B cell (primary cell): ENCODE data around the gene ZBTB7A. TPM values are rescaled to one million over a fixed set of nuclear protein-coding genes. Genes with fewer than 3 reads are reported as not detected.

Experiments used
- ATAC-seq: fragments of 200-7000 bp; cut with Tn5 transposase; one replicate; pipeline ENCODE4 v1.10.0; 2021; ENCODE audit warnings: low read depth, mild to moderate bottlenecking, moderate number of reproducible peaks, moderate library complexity
- CTCF ChIA-PET: fragments of 350-600 bp; sonication (Branson Sonifier 250); formaldehyde crosslinking; loops from one replicate; lab custom pipeline; 2021; ENCODE audit warnings: antibody characterized with exemption, inconsistent platforms; lab: Charles Lee
- POLR2A ChIA-PET: fragments of 350-600 bp; sonication (Branson Sonifier 250); formaldehyde crosslinking; loops from one replicate; lab custom pipeline; 2021; ENCODE audit warnings: antibody characterized with exemption; lab: Charles Lee
- DNase-seq: peaks from one replicate; pipeline ENCODE4 v3.0.0; 2013
- H2AFZ ChIP-seq: 2 replicates; pipeline ENCODE4 v1.6.1; 2012; ENCODE audit warnings: mild to moderate bottlenecking, low read depth, low read length; ENCODE audit not compliant: insufficient read depth, poor library complexity, severe bottlenecking
- H3K27ac ChIP-seq, 2 donors: 1 replicate in 1 of 2; 2 replicates in 1 of 2; pipeline ENCODE4 v1.5.1; 2012 to 2013; ENCODE audit warnings: low read length in 2 of 2, mild to moderate bottlenecking in 2 of 2, moderate library complexity in 1 of 2
- H3K27me3 ChIP-seq, 4 experiments: fragments of 200-600 bp in 1 of 4; sonication (generic) in 1 of 4; replicated peaks in 1 of 4; 1 replicate in 2 of 4; 2 replicates in 2 of 4; pipeline versions ENCODE4 v1.6.1 to v1.7.0; 2013 to 2016; ENCODE audit warnings: low read length in 3 of 4, mild to moderate bottlenecking in 2 of 4, mixed read lengths in 1 of 4, moderate library complexity in 1 of 4; ENCODE audit not compliant: insufficient read depth in 4 of 4, control insufficient read depth in 3 of 4; ENCODE audit errors: control extremely low read depth in 1 of 4
- H3K36me3 ChIP-seq, 2 experiments: replicated peaks in 1 of 2; 1 replicate in 1 of 2; 2 replicates in 1 of 2; pipeline versions ENCODE4 v1.6.1 to v1.7.1; 2013; ENCODE audit warnings: low read length in 1 of 2; ENCODE audit not compliant: insufficient read depth in 2 of 2, control insufficient read depth in 1 of 2; ENCODE audit errors: control extremely low read depth in 1 of 2, extremely low read depth in 1 of 2
- H3K4me1 ChIP-seq, 2 donors: fragments of 200-600 bp in 1 of 2; sonication (generic) in 1 of 2; 1 replicate in 1 of 2; 2 replicates in 1 of 2; pipeline versions ENCODE4 v1.5.1 to v1.6.1; 2013 to 2017; ENCODE audit warnings: low read length in 2 of 2; ENCODE audit not compliant: control insufficient read depth in 2 of 2, insufficient read depth in 2 of 2
- H3K4me2 ChIP-seq: replicated peaks from 2 replicates; pipeline ENCODE3; 2012; ENCODE audit warnings: mild to moderate bottlenecking, low read depth, low read length; ENCODE audit not compliant: poor library complexity, severe bottlenecking
- H3K4me3 ChIP-seq, 5 experiments: fragments of 200-600 bp in 1 of 5; sonication (generic) in 1 of 5; 1 replicate in 3 of 5; 2 replicates in 2 of 5; pipeline versions ENCODE4 v1.5.1 to v1.7.0; 2011 to 2016; ENCODE audit warnings: low read length in 4 of 5, mild to moderate bottlenecking in 4 of 5, low read depth in 2 of 5, control low read depth in 1 of 5, moderate library complexity in 1 of 5; ENCODE audit not compliant: insufficient read depth in 1 of 5; ENCODE audit errors: control extremely low read depth in 1 of 5, extremely low read depth in 1 of 5
- H3K79me2 ChIP-seq: fragments of 200-600 bp; sonication (generic); one replicate; pipeline ENCODE4 v1.6.0; 2016; ENCODE audit warnings: low read length; ENCODE audit not compliant: control insufficient read depth, insufficient read depth
- H3K9ac ChIP-seq: fragments of 200-600 bp; sonication (generic); 2 replicates; pipeline ENCODE4 v1.6.1; 2017; ENCODE audit warnings: mild to moderate bottlenecking, low read length, moderate library complexity
- H3K9me3 ChIP-seq, 3 donors: one replicate each; pipeline versions ENCODE4 v1.6.1 to v1.7.1; 2013; ENCODE audit warnings: low read length in 2 of 3; ENCODE audit not compliant: control insufficient read depth in 2 of 3, insufficient read depth in 1 of 3; ENCODE audit errors: control extremely low read depth in 1 of 3
- H4K20me1 ChIP-seq: 2 replicates; pipeline ENCODE4 v1.6.0; 2012; ENCODE audit warnings: mild to moderate bottlenecking, low read length; ENCODE audit not compliant: insufficient read depth, control insufficient read depth, poor library complexity, severe bottlenecking
- H3K27ac Mint-ChIP-seq: one replicate; pipeline ENCODE4 v1.8.0; 2021; ENCODE audit warnings: mixed read lengths
- H3K27me3 Mint-ChIP-seq: one replicate; pipeline ENCODE4 v1.8.0; 2021; ENCODE audit warnings: mixed read lengths
- H3K4me1 Mint-ChIP-seq: one replicate; pipeline ENCODE4 v1.8.0; 2021; ENCODE audit warnings: mixed read lengths
- H3K4me3 Mint-ChIP-seq: one replicate; pipeline ENCODE4 v1.8.0; 2021; ENCODE audit warnings: mixed read lengths
- H3K9me3 Mint-ChIP-seq: one replicate; pipeline ENCODE4 v1.8.0; 2022; ENCODE audit warnings: mixed read lengths; ENCODE audit not compliant: insufficient read depth
- EZH2 ChIP-seq: IDR thresholded peaks from 2 replicates; pipeline ENCODE4 v1.6.1; 2012; ENCODE audit warnings: borderline replicate concordance, low read depth, mild to moderate bottlenecking, moderate library complexity, low read length; ENCODE audit not compliant: insufficient read depth, poor library complexity, severe bottlenecking
- WGBS: methylation state at CpG from one replicate; pipeline ENCODE4 v1.1.5; 2013; ENCODE audit warnings: missing lambda C conversion rate; ENCODE audit not compliant: insufficient coverage; 5-methylcytosine and 5-hydroxymethylcytosine counted together
- intact Hi-C: fragments of 100-400 bp; cut with micrococcal nuclease; formaldehyde crosslinking; loops from one replicate; pipeline ENCODE4 v1.10.0; 2022
- polyA plus RNA-seq: library from polyadenylated mRNA; depleted of rRNA; stranded (reverse); fragments of >200 nt; gene quantifications from 2 replicates; pipeline ENCODE4 v1.2.3, GENCODE V29; 2012
- total RNA-seq, 2 donors: library from RNA; stranded (reverse); fragments of 120-200 nt in 1 of 2; gene quantifications; 1 replicate in 1 of 2; 2 replicates in 1 of 2; pipeline versions ENCODE4 v1.2.3 to v1.2.4, GENCODE V29; 2013 to 2022
- TF ChIP-seq, protein P1 (sequence below): fragments of 200-600 bp; IDR thresholded peaks from one replicate; pipeline ENCODE4 v1.8.0; 2022; ENCODE audit warnings: antibody characterized with exemption, mild to moderate bottlenecking

Gene ZBTB7A
- total and polyA plus RNA-seq, 2 donors (not counting 1 experiment from before 2014, with no cell fraction given) = 24.8 to 62.6 TPM

DNA sequence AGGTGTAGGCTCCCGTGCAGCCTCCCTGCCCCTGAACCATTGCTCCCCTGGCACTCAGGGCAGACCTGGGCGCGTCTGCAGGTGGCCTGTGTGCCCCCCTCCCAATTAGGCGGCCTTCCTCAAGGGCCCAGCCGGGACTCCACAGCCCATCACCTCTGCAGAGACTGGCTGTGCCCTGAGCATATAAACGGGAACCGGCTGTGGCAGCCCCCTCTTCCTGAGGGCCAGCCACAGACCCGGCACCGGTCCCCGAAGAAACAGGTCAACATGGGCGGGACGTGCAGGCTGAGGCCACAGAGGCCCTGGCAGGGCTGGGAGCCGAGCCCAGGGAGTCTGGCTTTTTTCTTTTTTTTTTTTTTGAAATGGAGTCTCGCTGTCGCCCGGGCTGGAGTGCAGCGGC, 47.1 kb downstream of the ZBTB7A start:
- Histone ChIP-seq H3K27me3 (no peaks in the 10 kb centered on the region), H2AFZ (no peak overlapping the region), H3K9ac (no peak overlapping the region), H3K4me3 (no peak overlapping the region), H3K9me3 (peaks cover 0 to 17% (median 1%) of the 10 kb centered on the region in 3 donors), H3K79me2 (peaks cover 84% of the 10 kb centered on the region), H3K27ac (no peak overlapping the region), H3K4me1 (no peaks in the 10 kb centered on the region), H4K20me1 (peaks cover 68% of the 10 kb centered on the region), H3K36me3 (peaks cover 0 to 32% of the 10 kb centered on the region in 2 experiments), H3K4me2 (no peak overlapping the region)
- Mint-ChIP-seq H3K4me1 (peaks cover 6% of the 10 kb centered on the region), H3K4me3 (no peak overlapping the region), H3K9me3 (no peaks in the 10 kb centered on the region), H3K27me3 (no peaks in the 10 kb centered on the region), H3K27ac (no peak overlapping the region)
- ChIA-PET CTCF (interaction anchor here (0.5 kb wide), 1 partner anchor 63 kb away, joined by 3 read pairs; no protein-coding TSS in a partner anchor), POLR2A (interaction anchor here (0.6 kb wide), 1 partner anchor 13 kb away, joined by 3 read pairs; no protein-coding TSS in a partner anchor)
- intact Hi-C loops = no loop called here
- ATAC-seq (no peak), DNase-seq (no peak)
- 65% methylated on average over 13 of the region's 17 CpGs for WGBS
- TF ChIP-seq, protein P1, sequence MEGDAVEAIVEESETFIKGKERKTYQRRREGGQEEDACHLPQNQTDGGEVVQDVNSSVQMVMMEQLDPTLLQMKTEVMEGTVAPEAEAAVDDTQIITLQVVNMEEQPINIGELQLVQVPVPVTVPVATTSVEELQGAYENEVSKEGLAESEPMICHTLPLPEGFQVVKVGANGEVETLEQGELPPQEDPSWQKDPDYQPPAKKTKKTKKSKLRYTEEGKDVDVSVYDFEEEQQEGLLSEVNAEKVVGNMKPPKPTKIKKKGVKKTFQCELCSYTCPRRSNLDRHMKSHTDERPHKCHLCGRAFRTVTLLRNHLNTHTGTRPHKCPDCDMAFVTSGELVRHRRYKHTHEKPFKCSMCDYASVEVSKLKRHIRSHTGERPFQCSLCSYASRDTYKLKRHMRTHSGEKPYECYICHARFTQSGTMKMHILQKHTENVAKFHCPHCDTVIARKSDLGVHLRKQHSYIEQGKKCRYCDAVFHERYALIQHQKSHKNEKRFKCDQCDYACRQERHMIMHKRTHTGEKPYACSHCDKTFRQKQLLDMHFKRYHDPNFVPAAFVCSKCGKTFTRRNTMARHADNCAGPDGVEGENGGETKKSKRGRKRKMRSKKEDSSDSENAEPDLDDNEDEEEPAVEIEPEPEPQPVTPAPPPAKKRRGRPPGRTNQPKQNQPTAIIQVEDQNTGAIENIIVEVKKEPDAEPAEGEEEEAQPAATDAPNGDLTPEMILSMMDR = no peak
- TF ChIP-seq EZH2 = no peak

DNA sequence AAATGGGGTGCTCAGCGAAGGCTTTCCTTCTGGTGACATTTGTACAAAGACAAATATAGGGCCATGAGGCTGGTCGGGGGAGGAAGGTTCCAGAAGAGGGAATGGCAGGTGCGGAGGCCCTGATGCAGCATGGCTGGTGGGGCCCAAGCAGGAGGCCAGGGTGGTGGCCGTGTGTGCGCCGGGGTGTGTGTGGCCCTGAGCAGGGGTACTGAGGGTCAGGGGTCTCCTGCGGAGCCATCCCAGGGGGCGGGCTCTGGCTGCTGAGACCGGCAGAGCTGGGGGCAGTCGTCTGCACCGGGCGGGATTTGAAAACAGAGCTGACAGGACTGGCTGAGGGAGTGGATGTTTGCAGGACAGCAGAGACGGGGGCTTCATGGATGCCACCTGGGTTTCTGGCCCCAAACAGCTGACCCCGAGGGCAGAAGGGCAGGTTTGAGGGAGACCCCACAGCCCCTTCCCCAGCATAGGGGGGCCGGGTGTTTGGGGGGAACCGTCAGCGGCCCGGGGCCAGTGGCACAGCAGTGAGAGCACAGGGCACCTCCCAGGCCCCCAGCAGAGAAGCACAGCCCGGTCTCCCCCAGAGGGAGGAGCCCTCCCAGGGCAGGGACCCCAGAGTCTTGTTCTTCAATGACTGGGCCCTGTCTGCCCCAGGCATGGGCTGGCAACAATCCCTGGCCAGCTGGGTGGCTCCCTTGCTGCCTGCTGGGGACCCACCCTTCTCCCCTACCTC, 47.8 kb downstream of the ZBTB7A start:
- intact Hi-C loops = no loop called here
- Histone ChIP-seq H3K4me1 (no peaks in the 10 kb centered on the region), H2AFZ (no peak overlapping the region), H3K9ac (no peak overlapping the region), H3K36me3 (peaks cover 0 to 35% of the 10 kb centered on the region in 2 experiments), H3K27ac (no peak overlapping the region), H3K9me3 (peaks cover 0 to 17% (median 1%) of the 10 kb centered on the region in 3 donors), H3K4me3 (no peak overlapping the region), H3K79me2 (peaks cover 88% of the 10 kb centered on the region), H3K4me2 (no peak overlapping the region), H3K27me3 (no peaks in the 10 kb centered on the region), H4K20me1 (peaks cover 74% of the 10 kb centered on the region)
- DNase-seq (no peak), ATAC-seq (no peak)
- Mint-ChIP-seq H3K9me3 (no peaks in the 10 kb centered on the region), H3K27ac (peak overlapping the region; percentile 10), H3K4me1 (peaks cover 7% of the 10 kb centered on the region), H3K27me3 (no peaks in the 10 kb centered on the region), H3K4me3 (no peak overlapping the region)
- POLR2A ChIA-PET = interaction anchor here (0.6 kb wide), 1 partner anchor 12 kb away, joined by 3 read pairs; no protein-coding TSS in a partner anchor
- TF ChIP-seq, protein P1 = no peak
- TF ChIP-seq EZH2 = no peak
- 96% methylated on average over 19 of the region's 19 CpGs for WGBS
- CTCF ChIA-PET = interaction anchor here (0.5 kb wide), 1 partner anchor 63 kb away, joined by 3 read pairs; no protein-coding TSS in a partner anchor
